NCI-H2196 treated with DMSO at 0.1 percent for 48 hours (cell line): Measurements from ENCODE around the gene EWSR1.

Source experiments
- DNase-seq: peaks from one replicate; lab custom pipeline; 2025; ENCODE audit not compliant: unreplicated experiment; lab: John Stamatoyannopoulos, UW

EWSR1 gene

GRCh38 chr22:29315286-29316140 is 47.4 kb downstream of the EWSR1 start, which contains the start of gene RASL10A:
TSS of gene RASL10A (minus strand) at chr22:29315697. CDS start at chr22:29315246, 451 bp downstream.
- DNase-seq = no peak

DNA sequence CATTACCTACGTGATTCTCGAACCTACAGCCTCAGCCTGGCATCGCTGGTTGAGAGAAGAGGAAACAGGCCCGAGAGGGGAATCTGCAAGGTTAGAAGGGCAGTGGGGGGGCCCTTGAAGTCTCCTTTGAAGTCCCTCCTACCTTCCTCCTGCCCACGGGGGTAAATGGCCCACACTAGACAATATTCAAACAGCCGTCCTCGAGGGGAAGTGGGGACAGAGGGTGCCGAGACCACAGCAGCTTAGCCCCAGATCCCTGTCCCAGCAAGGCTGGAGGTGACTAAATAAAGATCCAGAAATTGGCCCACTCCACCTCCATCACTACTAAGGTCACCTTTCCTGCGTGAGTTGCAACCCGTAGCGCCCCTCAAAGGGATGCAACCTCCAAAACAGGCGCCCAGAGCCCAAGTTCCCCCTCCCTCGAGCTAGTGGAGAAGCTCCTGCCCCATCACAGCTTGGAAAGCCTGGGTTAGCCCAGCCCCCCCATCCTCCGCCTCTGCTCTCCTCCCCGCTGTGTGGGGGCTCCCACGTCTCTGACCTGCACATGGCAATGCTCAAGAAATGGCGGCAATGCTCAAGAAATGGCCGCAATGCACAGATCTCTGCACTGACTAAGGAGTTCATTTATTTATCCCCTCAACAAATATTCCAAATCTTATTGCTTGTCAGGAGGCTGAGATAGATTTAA is 48.2 kb downstream of the EWSR1 start:
- no peak for DNase-seq

- DNase-seq = no peak
Observed at GRCh38 chr22:29317827-29318454, 49.9 kb downstream of the EWSR1 start.

DNA sequence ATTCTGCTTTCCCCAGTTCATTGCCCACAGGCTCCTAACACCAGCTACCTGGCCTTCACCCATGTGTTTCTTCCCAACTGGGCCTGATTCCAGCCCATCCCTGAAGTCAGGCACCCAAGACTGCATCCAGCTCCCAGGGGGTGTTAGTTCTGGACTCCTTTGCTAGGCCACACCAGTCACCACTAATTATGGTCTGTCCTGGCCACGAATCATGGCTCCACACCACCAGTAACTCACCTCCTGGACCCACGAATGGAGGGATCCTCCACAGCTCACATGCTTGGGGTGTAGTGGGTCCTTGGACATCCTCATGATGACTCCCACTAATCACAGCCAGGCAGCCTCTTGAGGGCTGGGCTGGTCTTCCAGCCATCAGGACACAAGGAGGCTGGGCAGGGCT is 51.0 kb downstream of the EWSR1 start:
- DNase-seq = no peak

DNA sequence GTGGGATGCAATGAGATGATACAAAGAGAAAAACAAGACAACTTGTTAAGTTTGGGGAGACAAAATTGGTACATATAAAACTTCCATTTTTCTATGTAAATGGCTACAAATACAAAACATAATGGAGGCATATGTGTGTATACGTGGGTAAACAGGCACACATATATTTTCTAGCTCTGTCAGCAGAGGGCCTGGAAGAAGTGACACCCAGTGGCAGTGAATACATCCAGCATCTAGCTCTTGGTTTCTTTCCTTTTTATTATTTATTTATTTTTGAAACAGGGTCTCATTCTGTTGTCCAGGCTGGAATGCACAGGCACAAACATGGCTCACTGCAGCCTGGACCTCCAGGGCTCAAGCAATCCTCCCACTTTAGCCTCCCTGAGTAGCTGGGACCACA is 52.5 kb downstream of the EWSR1 start:
- DNase-seq = no peak

DNA sequence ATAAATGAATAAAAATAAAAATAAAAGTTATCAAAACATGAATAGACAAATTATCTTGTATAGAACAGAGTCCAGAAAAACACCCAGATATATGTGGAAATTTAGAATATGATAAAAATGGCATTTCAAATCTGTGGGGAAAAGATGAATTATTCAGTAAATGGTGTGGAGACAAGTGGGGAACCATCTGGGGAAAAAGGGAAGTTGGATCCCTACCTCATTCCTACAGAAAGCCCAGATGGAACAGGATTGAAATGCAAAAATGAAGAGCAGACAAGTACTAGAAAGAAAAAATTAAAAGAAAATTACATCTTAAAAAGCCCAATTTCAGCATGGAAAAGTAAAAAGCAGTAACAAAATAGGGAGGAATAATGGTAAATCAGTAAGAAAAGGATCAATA is 55.6 kb downstream of the EWSR1 start:
- no peak for DNase-seq

GRCh38 chr22:29325356-29325755 is 57.3 kb downstream of the EWSR1 start:
- DNase-seq = no peak

- DNase-seq = no peak
Observed at GRCh38 chr22:29325785-29326315, 57.8 kb downstream of the EWSR1 start.

- no peak for DNase-seq
Observed at GRCh38 chr22:29326481-29326880, 58.4 kb downstream of the EWSR1 start.

DNA sequence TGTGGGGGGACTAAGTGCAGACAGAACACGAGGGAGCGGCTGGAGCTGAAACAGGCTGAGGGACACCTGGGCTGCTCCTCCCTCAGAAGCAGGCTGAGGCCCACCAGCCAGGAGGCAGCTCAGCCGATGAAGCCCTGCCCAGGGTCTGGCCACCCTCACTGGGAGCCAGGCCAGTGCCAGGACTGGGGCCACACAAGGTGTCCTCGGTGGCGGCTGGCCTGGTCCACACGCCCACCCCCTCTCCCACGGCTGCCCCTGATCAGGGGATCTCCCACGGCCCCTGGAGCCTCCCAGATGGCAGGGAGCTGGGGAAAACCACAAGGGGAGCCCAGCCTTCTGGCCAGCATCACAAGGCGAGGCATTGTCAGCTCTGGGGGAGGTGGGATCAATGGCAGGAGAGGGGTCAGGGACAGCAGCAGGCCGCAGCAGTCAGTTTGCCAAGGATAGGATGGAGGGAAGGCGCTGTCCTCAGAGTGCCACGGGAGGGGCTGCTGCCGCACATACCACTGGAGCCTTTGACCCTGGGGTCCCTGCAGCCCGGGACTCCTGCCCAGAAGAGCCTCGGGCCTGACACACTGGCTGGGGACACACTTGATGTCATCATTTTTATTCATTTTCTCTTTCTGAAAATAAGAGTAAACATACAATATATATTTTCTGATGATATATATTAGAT is 59.2 kb downstream of the EWSR1 start:
- DNase-seq = no peak

DNA sequence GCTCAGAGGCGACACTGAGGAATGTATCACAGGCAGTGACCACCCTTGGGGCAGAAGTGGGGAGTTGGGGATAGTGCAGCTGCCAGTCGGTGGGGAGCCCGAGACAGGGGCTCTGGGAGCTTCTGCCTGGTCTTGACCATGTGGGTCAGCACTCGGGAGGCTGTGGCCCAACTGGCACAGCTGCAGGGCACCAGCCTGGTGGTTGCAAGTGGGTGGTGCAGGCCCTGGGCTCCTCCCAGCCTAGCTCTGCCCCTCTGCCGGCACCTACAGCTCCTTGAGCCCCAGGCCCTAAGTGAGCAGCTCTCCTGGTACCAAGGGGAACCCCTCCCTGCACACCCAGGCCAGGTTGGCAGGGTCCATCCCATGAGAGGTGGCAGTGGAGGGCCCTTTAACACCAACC is 60.0 kb downstream of the EWSR1 start:
- DNase-seq = no peak

- no peak for DNase-seq
Observed at GRCh38 chr22:29328566-29329500, 60.8 kb downstream of the EWSR1 start.

GRCh38 chr22:29329581-29329980 is 61.5 kb downstream of the EWSR1 start:
- no peak for DNase-seq

DNA sequence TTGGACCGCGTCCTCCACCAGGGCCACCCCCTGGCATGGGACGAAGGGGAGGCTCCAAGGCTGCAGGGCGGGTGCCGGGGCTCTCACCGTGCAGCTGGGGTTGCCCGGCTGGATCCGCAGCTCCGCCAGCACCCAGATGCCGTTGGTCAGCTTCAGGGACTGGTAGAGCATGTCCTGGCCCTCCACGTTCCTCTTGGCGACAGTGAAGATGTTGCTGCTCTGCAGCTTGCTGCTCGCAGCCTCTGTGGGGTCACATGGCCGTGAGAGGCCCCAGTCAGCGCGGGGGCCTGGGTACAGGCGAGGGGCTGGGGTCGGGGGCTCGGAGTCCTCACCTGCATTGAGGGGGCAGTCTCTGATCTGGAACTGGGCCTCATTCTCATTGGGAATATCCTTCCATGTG is 62.2 kb downstream of the EWSR1 start:
- DNase-seq = no peak

- peak; percentile 100 for DNase-seq
Observed at GRCh38 chr22:29330753-29331152, 62.7 kb downstream of the EWSR1 start.

DNA sequence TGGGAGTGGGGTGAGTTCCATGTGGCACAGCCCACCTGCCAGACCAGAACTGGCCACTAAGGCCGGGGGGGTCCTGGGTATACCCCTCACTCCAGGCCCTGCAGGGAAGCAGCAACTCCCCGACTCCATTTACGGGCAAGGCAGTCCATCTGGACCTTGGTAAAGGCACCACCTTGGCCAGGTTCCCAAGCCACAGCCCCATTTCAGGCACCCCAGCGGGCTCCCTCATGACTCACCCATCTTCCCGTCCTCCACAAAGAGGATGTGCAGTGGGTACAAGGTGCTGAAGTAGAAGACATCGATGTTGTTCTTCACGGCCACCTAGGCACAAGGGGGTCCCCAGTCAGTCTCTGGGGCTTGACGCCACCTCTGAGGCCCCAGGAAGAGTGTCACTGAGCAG is 63.1 kb downstream of the EWSR1 start:
- DNase-seq = no peak

GRCh38 chr22:29331658-29332300 is 63.7 kb downstream of the EWSR1 start:
- DNase-seq = no peak

- no peak for DNase-seq
Observed at GRCh38 chr22:29332886-29333496, 64.9 kb downstream of the EWSR1 start.

- no peak for DNase-seq
Observed at GRCh38 chr22:29334148-29334547, 66.1 kb downstream of the EWSR1 start.
